ENCODE results near the gene ADCY4.
"Not testable (repeated sequence)": the region's sequence is repeated elsewhere in the genome, so short reads cannot be mapped to it uniquely, and the experiment has no call there.

The ADCY4 gene

GRCh38 chr14:24329736-24330135 lies 5.1 kb downstream of the ADCY4 start:
- no peak overlapping the region for H3K4me3 ChIP-seq (ENCODE audit: low read length)
- TF ChIP-seq, protein P1, sequence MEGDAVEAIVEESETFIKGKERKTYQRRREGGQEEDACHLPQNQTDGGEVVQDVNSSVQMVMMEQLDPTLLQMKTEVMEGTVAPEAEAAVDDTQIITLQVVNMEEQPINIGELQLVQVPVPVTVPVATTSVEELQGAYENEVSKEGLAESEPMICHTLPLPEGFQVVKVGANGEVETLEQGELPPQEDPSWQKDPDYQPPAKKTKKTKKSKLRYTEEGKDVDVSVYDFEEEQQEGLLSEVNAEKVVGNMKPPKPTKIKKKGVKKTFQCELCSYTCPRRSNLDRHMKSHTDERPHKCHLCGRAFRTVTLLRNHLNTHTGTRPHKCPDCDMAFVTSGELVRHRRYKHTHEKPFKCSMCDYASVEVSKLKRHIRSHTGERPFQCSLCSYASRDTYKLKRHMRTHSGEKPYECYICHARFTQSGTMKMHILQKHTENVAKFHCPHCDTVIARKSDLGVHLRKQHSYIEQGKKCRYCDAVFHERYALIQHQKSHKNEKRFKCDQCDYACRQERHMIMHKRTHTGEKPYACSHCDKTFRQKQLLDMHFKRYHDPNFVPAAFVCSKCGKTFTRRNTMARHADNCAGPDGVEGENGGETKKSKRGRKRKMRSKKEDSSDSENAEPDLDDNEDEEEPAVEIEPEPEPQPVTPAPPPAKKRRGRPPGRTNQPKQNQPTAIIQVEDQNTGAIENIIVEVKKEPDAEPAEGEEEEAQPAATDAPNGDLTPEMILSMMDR (conservative IDR thresholded peaks at IDR 0.05; ENCODE audit: low read depth, low read length), result no peak
- DNase-seq (ENCODE audit: low read depth), result no peak

DNA sequence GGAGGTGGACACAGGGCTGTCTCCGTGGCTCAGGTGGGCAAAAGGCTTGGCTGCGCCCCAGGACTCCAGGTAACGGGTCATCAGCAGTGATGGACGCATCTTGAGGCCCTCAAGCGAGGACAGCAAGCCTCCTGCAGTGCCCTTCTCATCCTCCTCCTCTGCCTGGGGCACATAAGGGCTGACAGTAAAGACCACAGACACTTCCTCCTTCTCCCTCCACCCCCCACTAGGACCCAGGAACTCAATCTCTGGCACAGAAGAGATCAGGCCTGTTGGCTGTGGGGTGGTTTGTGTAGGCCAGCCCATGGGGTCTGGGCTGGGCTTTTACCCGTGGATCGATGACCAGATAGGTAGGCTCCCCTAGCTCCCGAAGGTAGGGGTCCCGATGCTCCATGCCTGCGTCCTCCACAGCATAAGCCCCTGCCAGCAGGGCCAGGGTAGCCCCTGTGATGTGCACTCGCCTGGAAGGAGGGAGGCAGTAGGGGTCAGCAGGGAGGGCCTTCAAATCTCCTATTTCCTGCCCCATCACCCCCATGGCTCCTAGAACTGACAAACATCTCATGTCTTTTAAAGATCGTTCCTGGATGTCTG lies 5.7 kb downstream of the ADCY4 start:
- TF ChIP-seq, protein P1 (conservative IDR thresholded peaks at IDR 0.05; ENCODE audit: low read depth, low read length), result no peak
- no peak overlapping the region for H3K4me3 ChIP-seq (ENCODE audit: low read length)
- no peak for DNase-seq (ENCODE audit: low read depth)

DNA sequence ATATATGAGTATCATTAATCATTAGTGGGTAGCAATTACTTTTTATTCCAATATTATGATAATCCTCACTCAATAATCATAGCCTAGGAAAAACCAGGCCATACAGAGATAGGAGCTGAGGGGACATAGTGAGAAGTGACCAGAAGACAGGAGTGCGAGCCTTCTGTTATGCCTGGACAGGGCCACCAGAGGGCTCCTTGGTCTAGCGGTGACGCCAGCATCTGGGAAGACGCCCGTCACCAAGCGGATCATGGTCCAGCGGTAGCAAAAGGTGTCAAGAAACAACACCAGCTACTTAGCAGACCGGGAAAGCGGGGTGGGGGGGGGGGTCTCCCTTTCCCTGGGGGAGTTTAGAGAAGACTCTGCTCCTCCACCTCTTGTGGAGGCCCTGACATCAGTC lies 7.0 kb downstream of the ADCY4 start:
- H3K4me3 ChIP-seq (ENCODE audit: low read length); DNase-seq (ENCODE audit: low read depth): not testable (repeated sequence)
- TF ChIP-seq, protein P1 (conservative IDR thresholded peaks at IDR 0.05; ENCODE audit: low read depth, low read length), result peak; percentile 38

GRCh38 chr14:24327303-24327702 lies 7.6 kb downstream of the ADCY4 start:
- no peak for DNase-seq (ENCODE audit: low read depth)
- H3K4me3 ChIP-seq (ENCODE audit: low read length), result no peak overlapping the region
- TF ChIP-seq, protein P1 (conservative IDR thresholded peaks at IDR 0.05; ENCODE audit: low read depth, low read length), result no peak

DNA sequence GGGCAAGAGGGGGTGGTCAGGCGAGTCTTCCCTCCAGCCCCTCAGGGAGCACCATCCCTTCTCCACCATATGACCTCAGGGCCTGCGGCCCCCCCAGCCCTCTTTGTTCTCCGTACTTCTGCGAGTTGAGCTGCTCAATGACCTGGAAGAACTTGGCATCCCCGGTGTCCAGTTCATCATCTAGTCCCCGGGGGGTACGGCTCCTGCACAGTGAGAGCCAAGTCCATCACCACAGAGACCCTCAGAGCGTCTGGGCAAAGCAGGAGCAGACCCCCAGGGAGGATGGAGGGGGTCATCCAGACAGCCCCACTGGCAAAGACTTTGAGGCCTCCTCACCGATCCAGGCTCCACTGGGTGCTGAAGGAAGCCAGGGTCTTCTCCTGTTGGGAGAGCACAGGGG lies 8.9 kb downstream of the ADCY4 start:
- TF ChIP-seq, protein P1 (conservative IDR thresholded peaks at IDR 0.05; ENCODE audit: low read depth, low read length), result no peak

DNA sequence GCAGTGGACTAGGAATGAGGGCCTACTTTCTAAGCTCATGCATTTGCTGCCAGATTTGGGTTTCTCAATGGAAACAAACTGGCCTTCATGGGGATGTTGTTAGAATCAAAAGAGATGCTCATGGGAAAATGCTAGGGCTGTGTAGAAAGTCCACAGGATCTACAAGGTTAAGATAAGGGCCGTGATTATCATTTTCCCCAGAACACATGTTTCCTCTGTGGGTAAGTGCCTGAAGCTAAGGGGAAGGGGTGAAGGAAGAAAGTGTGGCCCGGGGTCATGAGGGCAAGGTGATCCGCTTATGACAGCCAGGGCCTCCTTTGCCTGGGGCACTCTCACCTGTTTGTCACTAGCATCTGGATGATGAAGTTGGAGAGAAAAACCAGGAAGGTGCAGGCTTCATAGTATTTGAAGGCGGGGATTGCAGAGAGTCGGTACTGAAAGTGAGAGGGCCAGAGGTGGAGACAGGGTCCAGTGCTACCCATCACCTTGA lies 9.8 kb downstream of the ADCY4 start:
- TF ChIP-seq, protein P1 (conservative IDR thresholded peaks at IDR 0.05; ENCODE audit: low read depth, low read length), result no peak
- DNase-seq (ENCODE audit: low read depth), result no peak
- H3K4me3 ChIP-seq (ENCODE audit: low read length), result no peak overlapping the region

More for the DNA sequence above, 8.9 kb downstream of the ADCY4 start:
- no peak for DNase-seq (ENCODE audit: low read depth)
- H3K4me3 ChIP-seq (ENCODE audit: low read length), result no peak overlapping the region

- TF ChIP-seq, protein P1 (conservative IDR thresholded peaks at IDR 0.05; ENCODE audit: low read depth, low read length), result no peak
- no peak overlapping the region for H3K4me3 ChIP-seq (ENCODE audit: low read length)
- DNase-seq (ENCODE audit: low read depth), result no peak
These were observed 10.8 kb downstream of the ADCY4 start for GRCh38 chr14:24324024-24324423.
